Measurements from ENCODE around the gene SARDH. TPM values are rescaled to one million over a fixed set of nuclear protein-coding genes. Genes with fewer than 3 reads are reported as not detected.

Gene SARDH
- total RNA-seq, 1 donor, result 0.18 TPM

DNA sequence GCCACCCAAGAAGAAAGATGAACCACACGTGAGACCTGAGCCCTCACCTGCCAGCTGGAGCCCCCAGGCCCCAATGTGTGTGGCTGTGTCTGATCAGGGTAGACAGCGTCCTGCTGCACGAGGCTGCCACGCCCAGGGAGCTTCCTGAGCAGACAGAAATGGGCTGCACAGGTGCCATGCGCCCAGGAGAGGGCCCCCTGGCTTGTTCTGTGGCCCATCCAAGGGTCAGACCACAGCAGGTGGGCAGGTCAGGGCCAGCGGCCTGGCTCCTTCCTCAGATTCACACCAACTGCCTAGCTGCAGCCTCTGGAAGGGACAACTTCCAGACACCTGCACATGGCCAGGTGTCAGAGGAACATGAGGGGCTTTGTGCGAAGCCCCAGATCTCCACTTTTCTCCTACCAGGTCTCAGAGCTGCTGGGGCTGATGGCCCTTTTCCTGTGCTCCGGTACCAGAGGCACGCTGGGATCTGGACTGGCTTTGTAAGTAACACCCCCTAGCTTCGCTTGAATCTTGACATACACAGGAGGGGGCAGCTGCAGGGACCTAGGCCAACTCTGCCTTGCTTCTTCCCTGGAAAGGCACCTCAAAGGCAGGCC, 10.8 kb downstream of the SARDH start:
- no peak for DNase-seq (ENCODE audit: low read depth)
- no peak for TF ChIP-seq CTCF (IDR thresholded peaks at IDR 0.05; ENCODE audit: insufficient read depth, low read length)
- H3K4me3 ChIP-seq (ENCODE audit: low read depth, low read length), result no peak overlapping the region

GRCh38 chr9:133726401-133727276, 11.5 kb downstream of the SARDH start:
- peak; percentile 60 for TF ChIP-seq CTCF (IDR thresholded peaks at IDR 0.05; ENCODE audit: insufficient read depth, low read length)
- H3K4me3 ChIP-seq (ENCODE audit: low read depth, low read length), result no peak overlapping the region
- DNase-seq (ENCODE audit: low read depth), result peak; percentile 48

DNA sequence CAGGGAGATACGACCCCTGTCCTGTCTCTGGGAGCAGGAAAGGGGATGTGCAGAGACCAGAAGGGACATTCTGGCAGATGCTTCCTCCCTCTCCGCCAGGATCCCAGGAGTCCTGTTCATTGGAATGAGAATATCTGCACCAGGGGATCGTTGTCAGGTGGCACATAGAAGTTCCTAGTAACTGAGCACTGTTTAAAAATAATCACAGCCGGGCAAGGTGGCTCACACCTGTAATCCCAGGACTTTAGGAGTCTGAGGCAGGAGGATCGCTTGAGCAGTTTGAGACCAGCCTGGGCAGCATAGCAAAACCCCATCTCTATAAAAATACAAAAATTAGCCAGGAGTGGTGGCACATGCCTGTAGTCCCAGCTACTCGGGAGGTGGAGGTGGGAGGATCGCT, 12.3 kb downstream of the SARDH start:
- no peak overlapping the region for H3K4me3 ChIP-seq (ENCODE audit: low read depth, low read length)
- TF ChIP-seq CTCF (IDR thresholded peaks at IDR 0.05; ENCODE audit: insufficient read depth, low read length), result no peak
- DNase-seq (ENCODE audit: low read depth), result no peak

DNA sequence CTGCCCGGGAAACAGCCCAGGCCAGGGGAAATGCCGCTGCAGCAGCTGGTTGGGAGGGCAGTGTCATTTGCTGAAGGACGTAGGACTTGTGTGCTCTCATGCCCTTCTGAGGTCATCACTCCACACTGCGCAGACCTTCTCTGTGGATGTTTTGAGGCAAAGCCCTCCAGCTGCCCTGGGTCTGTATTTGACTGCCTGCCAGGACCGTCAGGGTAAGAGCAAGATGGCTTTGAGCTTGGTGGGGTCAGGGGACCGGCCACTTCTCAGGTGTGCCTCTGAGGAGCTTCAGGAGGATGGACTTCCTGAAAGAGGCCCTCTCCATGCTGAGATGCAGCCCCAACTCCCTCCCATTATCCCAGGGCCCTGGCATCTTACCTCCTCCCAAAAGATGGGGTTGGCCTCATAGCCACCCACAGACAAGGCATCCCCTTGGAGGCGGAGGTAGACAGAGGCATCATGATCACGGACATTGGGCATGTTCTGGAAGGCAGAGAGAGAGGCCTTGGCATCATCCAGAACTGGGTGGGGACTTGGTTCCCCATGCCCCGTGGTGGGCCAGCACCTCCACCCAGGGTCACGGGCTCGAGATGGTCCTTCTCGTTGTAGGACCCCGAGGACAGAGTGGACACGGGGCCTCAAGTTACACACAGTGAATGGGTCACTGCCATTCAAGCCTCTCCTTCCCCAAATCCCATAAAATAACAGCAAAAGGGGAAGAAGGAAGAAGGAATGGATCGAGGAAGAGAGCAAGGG, 19.4 kb downstream of the SARDH start:
- TF ChIP-seq CTCF (IDR thresholded peaks at IDR 0.05; ENCODE audit: insufficient read depth, low read length), result no peak
- H3K4me3 ChIP-seq (ENCODE audit: low read depth, low read length), result no peak overlapping the region
- no peak for DNase-seq (ENCODE audit: low read depth)

GRCh38 chr9:133717113-133718031, 20.8 kb downstream of the SARDH start:
- TF ChIP-seq CTCF (IDR thresholded peaks at IDR 0.05; ENCODE audit: insufficient read depth, low read length), result no peak
- no peak overlapping the region for H3K4me3 ChIP-seq (ENCODE audit: low read depth, low read length)
- DNase-seq (ENCODE audit: low read depth), result no peak

GRCh38 chr9:133716564-133717112, 21.5 kb downstream of the SARDH start:
- H3K4me3 ChIP-seq (ENCODE audit: low read depth, low read length), result no peak overlapping the region
- TF ChIP-seq CTCF (IDR thresholded peaks at IDR 0.05; ENCODE audit: insufficient read depth, low read length), result no peak
- DNase-seq (ENCODE audit: low read depth), result peak; percentile 30
